GM12875 (cell line): ENCODE measurements around the gene APPL2.
A peak's percentile ranks its signal among the peaks of the same experiment; 100 is the strongest.

ENCODE experiments used
- H3K4me3 ChIP-seq: one replicate; pipeline ENCODE4 v1.5.1; 2011; ENCODE audit warnings: low read depth, low read length, control low read depth
- TF ChIP-seq, protein P1 (sequence below): IDR thresholded peaks from 2 replicates; pipeline ENCODE4 v1.5.1; 2011; ENCODE audit warnings: low read depth, mild to moderate bottlenecking, control low read depth, inconsistent platforms, low read length, moderate library complexity, borderline replicate concordance; ENCODE audit not compliant: insufficient read depth

Gene APPL2

GRCh38 chr12:105239304-105239703, 3.3 kb upstream of the APPL2 start:
- no peak overlapping the region for H3K4me3 ChIP-seq
- TF ChIP-seq, protein P1, sequence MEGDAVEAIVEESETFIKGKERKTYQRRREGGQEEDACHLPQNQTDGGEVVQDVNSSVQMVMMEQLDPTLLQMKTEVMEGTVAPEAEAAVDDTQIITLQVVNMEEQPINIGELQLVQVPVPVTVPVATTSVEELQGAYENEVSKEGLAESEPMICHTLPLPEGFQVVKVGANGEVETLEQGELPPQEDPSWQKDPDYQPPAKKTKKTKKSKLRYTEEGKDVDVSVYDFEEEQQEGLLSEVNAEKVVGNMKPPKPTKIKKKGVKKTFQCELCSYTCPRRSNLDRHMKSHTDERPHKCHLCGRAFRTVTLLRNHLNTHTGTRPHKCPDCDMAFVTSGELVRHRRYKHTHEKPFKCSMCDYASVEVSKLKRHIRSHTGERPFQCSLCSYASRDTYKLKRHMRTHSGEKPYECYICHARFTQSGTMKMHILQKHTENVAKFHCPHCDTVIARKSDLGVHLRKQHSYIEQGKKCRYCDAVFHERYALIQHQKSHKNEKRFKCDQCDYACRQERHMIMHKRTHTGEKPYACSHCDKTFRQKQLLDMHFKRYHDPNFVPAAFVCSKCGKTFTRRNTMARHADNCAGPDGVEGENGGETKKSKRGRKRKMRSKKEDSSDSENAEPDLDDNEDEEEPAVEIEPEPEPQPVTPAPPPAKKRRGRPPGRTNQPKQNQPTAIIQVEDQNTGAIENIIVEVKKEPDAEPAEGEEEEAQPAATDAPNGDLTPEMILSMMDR: no peak

DNA sequence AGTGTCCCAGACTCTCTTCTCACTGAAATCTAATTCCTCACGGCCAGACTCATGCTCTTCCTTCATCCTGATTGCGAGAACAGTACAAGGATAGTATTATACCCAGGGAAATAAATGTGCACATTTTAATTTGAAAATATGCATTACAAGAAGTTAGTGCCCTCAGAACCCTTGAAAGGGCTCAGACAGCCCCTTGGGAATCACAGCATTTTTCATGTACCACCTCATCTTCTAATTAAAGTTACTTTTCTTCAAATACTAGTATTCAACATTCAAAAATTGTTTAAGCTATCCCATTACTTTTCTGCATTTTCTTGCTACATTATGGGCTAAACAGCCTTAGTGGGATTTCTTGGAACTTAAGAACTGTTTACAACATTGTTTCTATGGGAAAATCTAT, 1.7 kb upstream of the APPL2 start:
- H3K4me3 ChIP-seq: no peak overlapping the region
- TF ChIP-seq, protein P1: no peak

DNA sequence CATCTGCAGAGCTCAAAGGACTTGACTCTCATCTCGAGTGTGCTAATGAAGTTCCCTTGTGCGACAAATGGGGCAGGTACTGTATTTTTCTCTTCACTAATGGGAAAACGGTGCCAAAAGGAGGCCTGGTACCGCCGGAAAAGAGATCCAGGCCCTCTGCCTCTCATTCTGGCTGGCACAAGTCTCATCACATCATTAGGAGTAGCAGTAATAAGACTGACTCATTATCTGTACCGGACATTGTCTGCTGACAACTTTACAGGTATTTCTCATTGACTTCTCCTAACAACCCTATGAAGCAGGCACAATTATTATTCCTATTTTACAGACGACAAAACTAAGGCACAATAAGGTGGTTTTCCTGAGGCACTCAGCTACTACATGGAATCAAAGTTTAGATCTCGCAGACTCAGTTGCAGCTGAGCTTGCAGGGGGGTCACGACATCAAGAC, 668 bp downstream of the APPL2 start:
- H3K4me3 ChIP-seq: peak overlapping the region; percentile 97
- TF ChIP-seq, protein P1: no peak

- no peak overlapping the region for H3K4me3 ChIP-seq
- TF ChIP-seq, protein P1: no peak
These were observed 1.8 kb downstream of the APPL2 start for GRCh38 chr12:105234197-105234596.

GRCh38 chr12:105233041-105233905, 2.7 kb downstream of the APPL2 start:
- TF ChIP-seq, protein P1: no peak
- H3K4me3 ChIP-seq: no peak overlapping the region

DNA sequence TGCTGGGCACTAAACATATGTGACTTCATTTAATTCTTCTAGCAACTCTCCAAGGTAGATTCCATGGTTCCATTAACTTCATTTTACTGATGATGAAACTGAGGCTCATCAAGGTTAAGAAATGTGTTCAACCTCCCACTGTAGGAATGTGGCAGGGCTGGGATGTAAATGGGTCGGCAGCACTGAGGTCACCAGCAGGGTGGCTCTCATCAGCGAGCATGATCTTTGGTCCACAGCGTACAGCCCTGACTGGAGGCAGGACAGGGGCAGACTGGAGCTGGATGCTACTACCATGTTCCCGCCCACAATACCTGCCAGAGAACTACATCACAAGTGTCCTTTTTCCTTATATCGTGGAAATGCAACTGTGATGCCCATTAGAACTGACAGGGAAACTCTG, 4.6 kb downstream of the APPL2 start:
- TF ChIP-seq, protein P1: no peak
- H3K4me3 ChIP-seq: no peak overlapping the region

DNA sequence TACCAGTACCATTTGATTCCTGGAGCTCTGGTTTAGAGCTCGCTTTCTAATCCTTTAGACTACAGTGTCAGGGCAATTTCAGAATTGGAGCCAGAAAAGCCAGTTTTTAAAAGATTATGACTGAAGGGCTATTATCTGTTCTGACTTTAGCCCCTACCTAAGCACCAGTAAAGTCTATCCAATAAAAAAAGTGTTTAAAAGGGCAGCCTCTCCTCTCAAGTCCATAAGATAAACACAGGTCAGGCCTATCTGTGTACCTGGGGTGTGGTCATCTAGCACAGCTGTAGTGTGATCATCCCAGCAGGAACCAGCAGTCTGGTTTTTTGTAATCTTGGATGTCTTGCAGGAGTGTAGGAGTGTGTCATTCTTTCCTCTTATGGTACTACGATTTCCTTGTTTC, 6.6 kb downstream of the APPL2 start:
- H3K4me3 ChIP-seq: no peak overlapping the region
- TF ChIP-seq, protein P1: no peak
